Transverse colon (tissue), 4 donors: Measurements from ENCODE around the gene MFSD12. TPM values are rescaled to one million over a fixed set of nuclear protein-coding genes. Genes with fewer than 3 reads are reported as not detected.
"Not testable (repeated sequence)": the region's sequence is repeated elsewhere in the genome, so short reads cannot be mapped to it uniquely, and the experiment has no call there.

Experiments used
- DNase-seq: peaks from one replicate; pipeline ENCODE4 v3.0.0-alpha.2; 2019
- H3K27ac ChIP-seq, 4 donors: fragments of 200-600 bp; sonication (generic); 2 replicates each; pipeline ENCODE4 v1.5.1; 2016 to 2018; ENCODE audit warnings: inconsistent platforms in 4 of 4
- H3K27me3 ChIP-seq: fragments of 200-600 bp; sonication (generic); 2 replicates; pipeline ENCODE4 v1.5.1; 2017; ENCODE audit warnings: inconsistent platforms
- H3K36me3 ChIP-seq, 4 donors: fragments of 200-600 bp; sonication (generic); 2 replicates each; pipeline ENCODE4 v1.5.1; 2017 to 2019; ENCODE audit warnings: inconsistent platforms in 4 of 4
- H3K4me1 ChIP-seq, 4 donors: fragments of 200-600 bp; sonication (generic); 2 replicates each; pipeline ENCODE4 v1.5.1; 2017 to 2020; ENCODE audit warnings: inconsistent platforms in 4 of 4
- H3K4me3 ChIP-seq, 4 donors: fragments of 200-600 bp; sonication (generic); 1 replicate in 1 of 4; 2 replicates in 3 of 4; pipeline versions ENCODE4 v1.5.1 to v1.6.1; 2017 to 2019; ENCODE audit warnings: inconsistent platforms in 4 of 4
- H3K9me3 ChIP-seq, 2 donors: fragments of 200-600 bp; sonication (generic); 2 replicates each; pipeline ENCODE4 v1.5.1; 2017 to 2019; ENCODE audit warnings: inconsistent platforms in 2 of 2
- CTCF ChIP-seq, 5 experiments: fragments of 200-600 bp in 3 of 5; fragments of 450-650 bp in 2 of 5; sonication (generic) in 3 of 5; IDR thresholded peaks; 1 replicate in 2 of 5; 2 replicates in 3 of 5; pipeline ENCODE4 v1.5.1; 2016 to 2017; ENCODE audit warnings: antibody characterized with exemption in 5 of 5, inconsistent platforms in 3 of 5, mild to moderate bottlenecking in 2 of 5, moderate library complexity in 1 of 5
- EP300 ChIP-seq: sonication (generic); formaldehyde crosslinking; IDR thresholded peaks from one replicate; pipeline ENCODE4 v1.6.1; 2017; ENCODE audit warnings: antibody characterized with exemption, low read depth
- POLR2A ChIP-seq: fragments of 450-650 bp; IDR thresholded peaks from one replicate; pipeline ENCODE4 v1.6.1; 2016; ENCODE audit warnings: antibody characterized with exemption, mild to moderate bottlenecking, moderate library complexity
- POLR2AphosphoS5 ChIP-seq, 3 donors: sonication (generic); formaldehyde crosslinking; IDR thresholded peaks; one replicate each; pipeline ENCODE4 v1.6.1; 2016; ENCODE audit warnings: antibody characterized with exemption in 3 of 3
- WGBS, 2 donors: methylation state at CpG; one replicate each; pipeline ENCODE4 v1.1.5; 2018; ENCODE audit warnings: low coverage in 1 of 2; 5-methylcytosine and 5-hydroxymethylcytosine counted together
- in situ Hi-C, 4 donors: fragments of 200-750 bp; cut with MboI; loops; one replicate each; pipeline versions ENCODE4 v1.15.0 to v1.15.1; 2017; ENCODE audit warnings: low sequenced_read_pairs in 3 of 4, low pct_ligation_motif_present in 1 of 4, low pct_unique_long_range_greater_than_20kb in 1 of 4
- intact Hi-C: fragments of 100-400 bp; cut with DNase I; formaldehyde crosslinking; loops from one replicate; pipeline ENCODE4 v1.15.1; 2023; ENCODE audit warnings: low total_unique reads
- total RNA-seq, 4 donors: library from RNA; depleted of rRNA; stranded (reverse); fragments of >200 nt; gene quantifications; one replicate each; pipeline ENCODE4 v1.1.0, GENCODE V29; 2016

The MFSD12 gene
- total RNA-seq, 4 donors from 2014 or later, result 35.2 to 214 (median 49.2) TPM

GRCh38 chr19:3511506-3512251 lies 45.7 kb downstream of the MFSD12 start:
- no peaks in the 10 kb centered on the region for H3K36me3 ChIP-seq
- WGBS, 2 donors, result 83% methylated on average over 26 of the region's 26 CpGs; no CpG with 5 or more reads in 1 of the 2 donors

GRCh38 chr19:3510727-3511126 lies 46.7 kb downstream of the MFSD12 start:
- H3K9me3 ChIP-seq, result no peaks in the 10 kb centered on the region
- 93% methylated on average over 21 of the region's 22 CpGs; no CpG with 5 or more reads in 1 of the 2 donors for WGBS, 2 donors
- no peak for TF ChIP-seq POLR2A
- TF ChIP-seq POLR2AphosphoS5 (IDR thresholded peaks at IDR 0.05), result no peak
- no peak for TF ChIP-seq EP300
- TF ChIP-seq CTCF (IDR thresholded peaks at IDR 0.05), result no peak
- in situ Hi-C loops (no loop called here), intact Hi-C loops (no loop called here)
- DNase-seq, result no peak
- no peaks in the 10 kb centered on the region for H3K36me3 ChIP-seq
- H3K4me1 ChIP-seq, result peaks cover 0 to 20% (median 9%) of the 10 kb centered on the region in 4 donors
- H3K27ac ChIP-seq, result no peak overlapping the region
- no peak overlapping the region for H3K4me3 ChIP-seq
- no peaks in the 10 kb centered on the region for H3K27me3 ChIP-seq

More at GRCh38 chr19:3511506-3512251, 45.7 kb downstream of the MFSD12 start:
- H3K4me3 ChIP-seq, result no peak overlapping the region
- intact Hi-C loops (loop anchor here (2.0 kb wide), 1 partner anchor 15 kb away; no protein-coding TSS in a partner anchor), in situ Hi-C loops (no loop called here)
- H3K9me3 ChIP-seq, result no peaks in the 10 kb centered on the region
- no peak for TF ChIP-seq EP300
- no peak for TF ChIP-seq POLR2AphosphoS5 (IDR thresholded peaks at IDR 0.05)
- no peak for TF ChIP-seq CTCF (IDR thresholded peaks at IDR 0.05)
- TF ChIP-seq POLR2A, result no peak
- DNase-seq, result no peak
- no peaks in the 10 kb centered on the region for H3K27me3 ChIP-seq
- H3K27ac ChIP-seq, result no peak overlapping the region
- peaks cover 2 to 24% (median 14%) of the 10 kb centered on the region in 4 donors for H3K4me1 ChIP-seq

- in situ Hi-C loops (no loop called here), intact Hi-C loops (no loop called here)
- no peak for TF ChIP-seq POLR2AphosphoS5 (IDR thresholded peaks at IDR 0.05)
- no peak for TF ChIP-seq CTCF (IDR thresholded peaks at IDR 0.05)
- no peak for TF ChIP-seq EP300
- TF ChIP-seq POLR2A, result no peak
- H3K27me3 ChIP-seq, result no peaks in the 10 kb centered on the region
- H3K4me1 ChIP-seq, result peaks cover 5 to 23% (median 14%) of the 10 kb centered on the region in 4 donors
- H3K4me3 ChIP-seq, result no peak overlapping the region
- H3K36me3 ChIP-seq, result no peaks in the 10 kb centered on the region
- no peaks in the 10 kb centered on the region for H3K9me3 ChIP-seq
- WGBS, 2 donors, result 90% methylated on average over 15 of the region's 15 CpGs; no CpG with 5 or more reads in 1 of the 2 donors
- no peak overlapping the region for H3K27ac ChIP-seq
- no peak for DNase-seq
These were observed 47.8 kb downstream of the MFSD12 start for GRCh38 chr19:3509566-3509989.

GRCh38 chr19:3508771-3509535 lies 48.4 kb downstream of the MFSD12 start:
- Histone ChIP-seq H3K36me3 (no peaks in the 10 kb centered on the region), H3K4me3 (no peak overlapping the region), H3K4me1 (peaks cover 5 to 23% (median 14%) of the 10 kb centered on the region in 4 donors), H3K27me3 (no peaks in the 10 kb centered on the region), H3K9me3 (no peaks in the 10 kb centered on the region), H3K27ac (no peak overlapping the region)
- DNase-seq, result no peak
- TF ChIP-seq CTCF (IDR thresholded peaks at IDR 0.05), result no peak
- no peak for TF ChIP-seq EP300
- no peak for TF ChIP-seq POLR2AphosphoS5 (IDR thresholded peaks at IDR 0.05)
- no peak for TF ChIP-seq POLR2A
- intact Hi-C loops (no loop called here), in situ Hi-C loops (no loop called here)
- WGBS, 2 donors, result 85 to 93% methylated on average over 3 to 23 of the region's 23 CpGs

- H3K27ac ChIP-seq, result peak overlapping the region in 1 of 4 donors; percentile 94
- H3K4me1 ChIP-seq, result peaks cover 5 to 23% (median 14%) of the 10 kb centered on the region in 4 donors
These were observed 49.2 kb downstream of the MFSD12 start for GRCh38 chr19:3508121-3508661.

More at GRCh38 chr19:3508121-3508661, 49.2 kb downstream of the MFSD12 start:
- DNase-seq, H3K36me3 ChIP-seq, in situ Hi-C loops, H3K9me3 ChIP-seq, H3K4me3 ChIP-seq, intact Hi-C loops, H3K27me3 ChIP-seq: not testable (repeated sequence)
- WGBS, 2 donors, result 20 to 96% methylated on average over 1 to 18 of the region's 18 CpGs
